HUES64 (cell line): ENCODE measurements around the gene ZSWIM5.

Experiments used
- H3K27ac ChIP-seq: 2 replicates; pipeline ENCODE4 v1.7.0; 2013; ENCODE audit warnings: low read depth, low read length, inconsistent platforms
- H3K27me3 ChIP-seq: 2 replicates; pipeline ENCODE4 v1.6.1; 2013; ENCODE audit warnings: mild to moderate bottlenecking, low read length; ENCODE audit not compliant: insufficient read depth
- H3K36me3 ChIP-seq: 2 replicates; pipeline ENCODE4 v1.6.1; 2013; ENCODE audit warnings: mild to moderate bottlenecking, low read length; ENCODE audit not compliant: insufficient read depth
- H3K4me1 ChIP-seq: 2 replicates; pipeline ENCODE4 v1.6.1; 2013; ENCODE audit warnings: mild to moderate bottlenecking, low read length, moderate library complexity; ENCODE audit not compliant: insufficient read depth
- H3K4me3 ChIP-seq: 2 replicates; pipeline ENCODE4 v1.5.1; 2013; ENCODE audit warnings: mild to moderate bottlenecking, low read length, moderate library complexity
- H3K9ac ChIP-seq: 2 replicates; pipeline ENCODE4 v1.6.1; 2013; ENCODE audit warnings: mild to moderate bottlenecking, low read depth, low read length
- H3K9me3 ChIP-seq: 2 replicates; pipeline ENCODE4 v1.6.1; 2013; ENCODE audit warnings: low read depth, low read length; ENCODE audit not compliant: insufficient read depth
- WGBS: fragments of 150-250, 120-280 bp; methylation state at CpG from one replicate; pipeline ENCODE4 v1.1.7; 2013; ENCODE audit warnings: missing lambda C conversion rate; 5-methylcytosine and 5-hydroxymethylcytosine counted together

ZSWIM5 gene

GRCh38 chr1:45018599-45019230 is 187.7 kb downstream of the ZSWIM5 start:
- Histone ChIP-seq H3K27ac (no peak overlapping the region), H3K9me3 (no peaks in the 10 kb centered on the region), H3K36me3 (peaks cover 16% of the 10 kb centered on the region), H3K4me3 (no peak overlapping the region), H3K9ac (no peak overlapping the region), H3K4me1 (no peaks in the 10 kb centered on the region), H3K27me3 (no peaks in the 10 kb centered on the region)
- WGBS, result 85% methylated on average over 16 of the region's 16 CpGs

GRCh38 chr1:45016767-45017166 is 189.6 kb downstream of the ZSWIM5 start:
- Histone ChIP-seq H3K9ac (no peak overlapping the region), H3K4me1 (peaks cover under 1% of the 10 kb centered on the region; the same call in 1 of the 2 replicates), H3K36me3 (peaks cover 21% of the 10 kb centered on the region), H3K27ac (no peak overlapping the region), H3K27me3 (no peaks in the 10 kb centered on the region), H3K4me3 (no peak overlapping the region), H3K9me3 (no peaks in the 10 kb centered on the region)
- WGBS, result 87% methylated on average over 6 of the region's 6 CpGs

GRCh38 chr1:45016090-45016697 is 190.2 kb downstream of the ZSWIM5 start:
- Histone ChIP-seq H3K4me3 (no peak overlapping the region), H3K9ac (no peak overlapping the region)
- 100% methylated on average over 2 of the region's 2 CpGs for WGBS

GRCh38 chr1:45015683-45016082 is 190.7 kb downstream of the ZSWIM5 start:
- no peak overlapping the region for H3K4me3 ChIP-seq
- no peaks in the 10 kb centered on the region for H3K27me3 ChIP-seq
- WGBS, result 93% methylated on average over 2 of the region's 2 CpGs
- no peaks in the 10 kb centered on the region for H3K9me3 ChIP-seq
- peaks cover 5% of the 10 kb centered on the region for H3K4me1 ChIP-seq
- H3K9ac ChIP-seq, result no peak overlapping the region
- H3K27ac ChIP-seq, result no peak overlapping the region
- peaks cover 21% of the 10 kb centered on the region for H3K36me3 ChIP-seq

More at GRCh38 chr1:45016090-45016697, 190.2 kb downstream of the ZSWIM5 start:
- Histone ChIP-seq H3K4me1 (peaks cover 5% of the 10 kb centered on the region), H3K36me3 (peaks cover 21% of the 10 kb centered on the region), H3K27ac (no peak overlapping the region), H3K9me3 (no peaks in the 10 kb centered on the region), H3K27me3 (no peaks in the 10 kb centered on the region)

GRCh38 chr1:45014321-45015028 is 191.9 kb downstream of the ZSWIM5 start:
- no peaks in the 10 kb centered on the region for H3K27me3 ChIP-seq

GRCh38 chr1:45013551-45014209 is 192.7 kb downstream of the ZSWIM5 start:
- Histone ChIP-seq H3K27me3 (no peaks in the 10 kb centered on the region), H3K9me3 (no peaks in the 10 kb centered on the region), H3K4me1 (peaks cover 5% of the 10 kb centered on the region), H3K4me3 (peak overlapping the region; percentile 68; the same call in 1 of the 2 replicates), H3K27ac (no peak overlapping the region), H3K36me3 (peaks cover 29% of the 10 kb centered on the region), H3K9ac (no peak overlapping the region)
- 83% methylated on average over 12 of the region's 12 CpGs for WGBS

More at GRCh38 chr1:45014321-45015028, 191.9 kb downstream of the ZSWIM5 start:
- Histone ChIP-seq H3K4me3 (no peak overlapping the region), H3K9ac (no peak overlapping the region), H3K4me1 (peaks cover 5% of the 10 kb centered on the region), H3K27ac (no peak overlapping the region), H3K36me3 (peaks cover 22% of the 10 kb centered on the region), H3K9me3 (no peaks in the 10 kb centered on the region)
- 74% methylated on average over 6 of the region's 6 CpGs for WGBS

GRCh38 chr1:45012639-45013278 is 193.6 kb downstream of the ZSWIM5 start:
- 8% methylated on average over 21 of the region's 21 CpGs for WGBS
- H3K27ac ChIP-seq, result peak overlapping the region; percentile 27; the same call in 1 of the 2 replicates
- peak overlapping the region; percentile 68 for H3K4me3 ChIP-seq
- peak overlapping the region; percentile 64 for H3K9ac ChIP-seq
- H3K9me3 ChIP-seq, result no peaks in the 10 kb centered on the region
- peaks cover 37% of the 10 kb centered on the region for H3K36me3 ChIP-seq
- peaks cover 5% of the 10 kb centered on the region for H3K4me1 ChIP-seq
- no peaks in the 10 kb centered on the region for H3K27me3 ChIP-seq

GRCh38 chr1:45011837-45012638 is 194.4 kb downstream of the ZSWIM5 start, which contains the start of gene UROD:
Gene UROD, plus strand, starts transcription at chr1:45012254. Its CDS starts 12 bp downstream, at chr1:45012266.
- Histone ChIP-seq H3K9ac (peak within 1 kb of the TSS; percentile 64), H3K27ac (peak within 1 kb of the TSS; percentile 27; the same call in 1 of the 2 replicates), H3K4me1 (peaks cover 5% of the 10 kb centered on the region), H3K36me3 (peaks cover 43% of the 10 kb centered on the region), H3K4me3 (peak within 1 kb of the TSS; percentile 68), H3K27me3 (no peaks in the 10 kb centered on the region), H3K9me3 (no peaks in the 10 kb centered on the region)
- WGBS, result 4% methylated on average over 21 of the region's 21 CpGs

GRCh38 chr1:45010855-45011811 is 195.3 kb downstream of the ZSWIM5 start, which contains the start of gene HECTD3:
Gene HECTD3, minus strand, starts transcription at chr1:45011324. Its CDS starts 67 bp downstream, at chr1:45011257.
- Histone ChIP-seq H3K27me3 (no peaks in the 10 kb centered on the region), H3K27ac (peak within 1 kb of the TSS; percentile 27; the same call in 1 of the 2 replicates), H3K4me3 (peak within 1 kb of the TSS; percentile 68), H3K9ac (peak within 1 kb of the TSS; percentile 64), H3K36me3 (peaks cover 49% of the 10 kb centered on the region), H3K4me1 (peaks cover 5% of the 10 kb centered on the region), H3K9me3 (no peaks in the 10 kb centered on the region)
- 2% methylated on average over 62 of the region's 62 CpGs for WGBS
